GM23338 (cell line): ENCODE measurements around the gene RALGPS1. TPM values are rescaled to one million over a fixed set of nuclear protein-coding genes. Genes with fewer than 3 reads are reported as not detected.

Experiments
- ATAC-seq: fragments of 200-7000 bp; cut with Tn5 transposase; 3 replicates; pipeline ENCODE4 v1.9.1; 2020
- DNase-seq: peaks from one replicate; pipeline ENCODE4 v3.0.0-alpha.2; 2015; ENCODE audit warnings: low spot score
- H2AFZ ChIP-seq: fragments of 200-600 bp; sonication (generic); 2 replicates; pipeline ENCODE4 v1.8.0; 2016; ENCODE audit warnings: antibody characterized with exemption, mild to moderate bottlenecking, moderate library complexity
- H3F3A ChIP-seq: fragments of 200-600 bp; sonication (generic); replicated peaks from 2 replicates; pipeline ENCODE4 v1.8.0; 2017; ENCODE audit warnings: antibody characterized with exemption, mixed run types, low read depth
- H3K27ac ChIP-seq: fragments of 200-600 bp; sonication (generic); 2 replicates; pipeline ENCODE4 v1.6.1; 2016; ENCODE audit warnings: low read depth
- H3K27me3 ChIP-seq: fragments of 200-600 bp; sonication (generic); 2 replicates; pipeline ENCODE4 v1.8.0; 2016; ENCODE audit warnings: mild to moderate bottlenecking, mixed run types, moderate library complexity; ENCODE audit not compliant: insufficient read depth
- H3K36me3 ChIP-seq: fragments of 200-600 bp; sonication (generic); 2 replicates; pipeline ENCODE4 v1.8.0; 2016; ENCODE audit warnings: mild to moderate bottlenecking; ENCODE audit not compliant: insufficient read depth
- H3K4me1 ChIP-seq: fragments of 200-600 bp; sonication (generic); 2 replicates; pipeline ENCODE4 v1.8.0; 2016; ENCODE audit warnings: mild to moderate bottlenecking, moderate library complexity; ENCODE audit not compliant: insufficient read depth
- H3K4me2 ChIP-seq: fragments of 200-600 bp; sonication (generic); 2 replicates; pipeline ENCODE4 v1.7.1; 2017; ENCODE audit warnings: mixed run types
- H3K4me3 ChIP-seq: fragments of 200-600 bp; sonication (generic); 2 replicates; pipeline ENCODE4 v1.6.1; 2016; ENCODE audit warnings: mixed run types
- H3K79me2 ChIP-seq: fragments of 200-600 bp; sonication (generic); replicated peaks from 2 replicates; pipeline ENCODE4 v1.8.0; 2017; ENCODE audit warnings: mild to moderate bottlenecking; ENCODE audit not compliant: insufficient read depth
- H3K9me2 ChIP-seq: fragments of 200-600 bp; sonication (generic); 2 replicates; pipeline ENCODE4 v1.8.0; 2017; ENCODE audit not compliant: insufficient read depth
- H4K20me1 ChIP-seq: fragments of 200-600 bp; sonication (generic); replicated peaks from 2 replicates; pipeline ENCODE4 v1.8.0; 2017; ENCODE audit warnings: mild to moderate bottlenecking; ENCODE audit not compliant: insufficient read depth
- H3K27ac Mint-ChIP-seq: 2 replicates; pipeline ENCODE4 v1.8.0; 2020; ENCODE audit warnings: inconsistent platforms, mild to moderate bottlenecking, moderate library complexity, mixed read lengths
- H3K27me3 Mint-ChIP-seq: 3 replicates; pipeline ENCODE4 v1.8.0; 2022; ENCODE audit warnings: low read depth, mild to moderate bottlenecking, moderate library complexity, mixed read lengths, inconsistent platforms; ENCODE audit not compliant: insufficient read depth, poor library complexity
- H3K36me3 Mint-ChIP-seq: 3 replicates; pipeline ENCODE4 v1.8.0; 2021; ENCODE audit warnings: low read depth, mild to moderate bottlenecking, inconsistent platforms, moderate library complexity, mixed read lengths
- H3K4me1 Mint-ChIP-seq: 3 replicates; pipeline ENCODE4 v1.8.0; 2020; ENCODE audit warnings: mild to moderate bottlenecking, inconsistent platforms, mixed read lengths
- H3K4me3 Mint-ChIP-seq: 3 replicates; pipeline ENCODE4 v1.8.0; 2021; ENCODE audit warnings: moderate library complexity, mild to moderate bottlenecking, inconsistent platforms, mixed read lengths
- H3K9me3 Mint-ChIP-seq: 3 replicates; pipeline ENCODE4 v1.8.0; 2020; ENCODE audit warnings: moderate library complexity, mild to moderate bottlenecking, inconsistent platforms, mixed read lengths
- CTCF ChIP-seq, 2 experiments: fragments of 200-600 bp in 1 of 2; sonication (generic) in 1 of 2; conservative IDR thresholded peaks; 2 replicates each; pipeline versions ENCODE4 v1.5.1 to v1.6.1; 2016 to 2017; ENCODE audit warnings: antibody characterized with exemption in 2 of 2, low read depth in 2 of 2, mild to moderate bottlenecking in 2 of 2, moderate library complexity in 1 of 2
- EZH2 ChIP-seq: fragments of 200-600 bp; sonication (generic); IDR thresholded peaks from one replicate; pipeline ENCODE4 v1.8.0; 2017; ENCODE audit warnings: antibody characterized with exemption, mild to moderate bottlenecking, low read depth; ENCODE audit not compliant: unreplicated experiment
- EZH2phosphoT487 ChIP-seq: fragments of 200-600 bp; sonication (generic); IDR thresholded peaks from one replicate; pipeline ENCODE4 v1.8.1; 2018; ENCODE audit warnings: antibody characterized with exemption; ENCODE audit not compliant: unreplicated experiment
- JUNB ChIP-seq: IDR thresholded peaks from one replicate; pipeline ENCODE4 v1.6.1; 2016; ENCODE audit warnings: antibody characterized with exemption; ENCODE audit not compliant: unreplicated experiment
- POLR2AphosphoS5 ChIP-seq: IDR thresholded peaks from 2 replicates; pipeline ENCODE4 v1.6.1; 2016; ENCODE audit warnings: antibody characterized with exemption, low read depth
- ZNF114 ChIP-seq: fragments of 250-450 bp; sonication (Bioruptor Pico); IDR thresholded peaks from 2 replicates; pipeline ENCODE4 v1.5.0; 2020; ENCODE audit warnings: mild to moderate bottlenecking, moderate library complexity
- ZNF331 ChIP-seq: fragments of 250-450 bp; sonication (Bioruptor Pico); IDR thresholded peaks from 2 replicates; pipeline ENCODE4 v1.5.0; 2020; ENCODE audit warnings: low read depth, mild to moderate bottlenecking, moderate library complexity
- ZNF462 ChIP-seq: fragments of 250-450 bp; sonication (Bioruptor Pico); IDR thresholded peaks from 2 replicates; pipeline ENCODE4 v1.5.0; 2020; ENCODE audit warnings: mild to moderate bottlenecking, moderate library complexity
- polyA plus RNA-seq: library from polyadenylated mRNA; unstranded; fragments of >200 nt; fragmentation: Nextera tagmentation; extraction: Ambion mirVana; gene quantifications from 2 replicates; pipeline ENCODE4 v1.2.1, GENCODE V29; 2016
- total RNA-seq: library from RNA; depleted of rRNA; stranded (reverse); fragments of >200 nt; shearing (Covaris generic); gene quantifications from 2 replicates; pipeline ENCODE4 v1.2.3, GENCODE V29; 2014

The RALGPS1 gene
- total and polyA plus RNA-seq, 2 experiments from 2014 or later = 18.2 to 57.1 TPM

DNA sequence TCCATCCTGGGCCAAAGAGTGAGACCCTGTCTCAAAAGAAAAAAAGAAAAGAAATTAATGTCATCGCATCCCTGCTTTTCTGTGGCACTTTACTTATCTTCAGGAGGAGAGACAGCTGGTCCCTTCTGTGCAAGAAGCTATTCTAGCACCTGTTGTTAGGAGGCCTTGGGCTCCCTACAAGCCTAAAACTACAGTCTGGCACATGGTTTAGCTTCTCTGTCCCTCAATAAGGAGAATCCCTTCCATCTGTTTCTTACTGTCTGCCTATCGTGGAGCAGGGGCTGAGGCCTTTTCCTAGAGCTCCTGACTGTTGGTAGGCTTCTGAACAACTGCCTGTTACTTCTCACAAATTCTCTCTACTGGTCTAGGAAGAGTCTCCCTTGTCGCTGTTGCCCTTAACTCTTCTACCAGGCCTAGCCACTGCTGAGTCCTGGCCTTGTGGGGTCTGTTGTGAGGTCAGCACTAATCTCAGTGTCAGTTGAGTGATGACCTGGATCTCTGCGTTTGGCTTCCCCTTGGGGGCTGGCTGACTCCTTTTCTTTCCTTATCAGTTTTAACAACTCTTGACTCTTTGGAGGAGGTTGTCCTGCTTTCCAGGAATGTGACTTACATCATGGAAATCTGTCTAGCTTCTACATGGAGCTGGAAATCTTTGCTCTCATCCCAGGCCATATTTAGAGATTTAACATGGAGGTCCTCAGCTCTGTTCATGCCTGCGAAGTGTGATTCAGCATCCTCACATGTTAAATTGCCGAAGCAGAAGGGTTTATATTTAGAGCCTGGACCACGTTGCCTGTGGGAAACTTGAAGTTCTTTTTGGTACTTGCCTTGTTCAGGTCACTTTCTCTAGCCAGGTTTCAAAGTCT is 344.3 kb downstream of the RALGPS1 start:
- no peak overlapping the region for H3K27ac ChIP-seq
- no peaks in the 10 kb centered on the region for H3F3A ChIP-seq
- H3K27ac Mint-ChIP-seq = no peak overlapping the region

DNA sequence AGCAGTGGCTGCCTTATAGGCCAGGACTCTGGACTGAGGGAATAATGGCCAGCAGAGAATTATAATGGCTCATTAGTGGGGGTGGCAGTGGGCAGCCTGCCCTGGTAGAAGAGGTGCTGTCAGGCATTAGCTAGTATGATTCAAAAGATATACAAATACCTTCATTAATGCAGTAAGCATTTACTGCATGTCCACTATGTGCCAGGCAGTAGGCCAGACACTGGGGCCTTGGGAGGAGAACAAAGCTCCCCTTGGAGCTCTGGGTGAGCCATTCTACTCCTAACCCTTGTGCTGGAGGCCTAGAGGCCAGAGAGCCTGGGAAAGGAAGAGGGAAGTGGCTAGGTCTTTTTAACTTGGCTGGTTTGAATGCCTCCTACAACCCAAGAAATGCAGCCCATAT is 348.0 kb downstream of the RALGPS1 start:
- no peak overlapping the region for H3K4me3 Mint-ChIP-seq
- H3K36me3 Mint-ChIP-seq = peaks cover 7% of the 10 kb centered on the region; the same call in 2 of the 3 replicates
- Histone ChIP-seq H3F3A (no peaks in the 10 kb centered on the region), H3K79me2 (no peaks in the 10 kb centered on the region), H4K20me1 (no peaks in the 10 kb centered on the region), H3K4me3 (no peak overlapping the region), H2AFZ (no peak overlapping the region), H3K27ac (no peak overlapping the region), H3K9me2 (no peaks in the 10 kb centered on the region), H3K4me1 (0 out of 2 replicates have a peak, but pooled peaks cover 11% of the 10 kb centered on the region), H3K4me2 (no peak overlapping the region), H3K27me3 (no peaks in the 10 kb centered on the region), H3K36me3 (0 out of 2 replicates have a peak, but pooled peaks cover 3% of the 10 kb centered on the region)
- H3K27ac Mint-ChIP-seq = no peak overlapping the region
- ATAC-seq = no peak
- H3K27me3 Mint-ChIP-seq = peaks cover 4% of the 10 kb centered on the region
- no peaks in the 10 kb centered on the region for H3K9me3 Mint-ChIP-seq
- no peak for DNase-seq
- H3K4me1 Mint-ChIP-seq = peaks cover 26% of the 10 kb centered on the region
- TF ChIP-seq CTCF (conservative IDR thresholded peaks at IDR 0.05; ENCODE audit: low read depth in 2 of 2) (no peak), ZNF462 (CRISPR knock-in tag) (no peak), ZNF114 (CRISPR knock-in tag) (no peak), JUNB (no peak), ZNF331 (CRISPR knock-in tag) (no peak), EZH2phosphoT487 (no peak), POLR2AphosphoS5 (no peak), EZH2 (no peak)

More for the DNA sequence above, 344.3 kb downstream of the RALGPS1 start:
- H3K4me3 ChIP-seq = no peak overlapping the region
- H3K36me3 ChIP-seq = 0 out of 2 replicates have a peak, but pooled peaks cover 3% of the 10 kb centered on the region
- Mint-ChIP-seq H3K4me1 (peaks cover 38% of the 10 kb centered on the region), H3K9me3 (no peaks in the 10 kb centered on the region), H3K36me3 (peaks cover 17% of the 10 kb centered on the region), H3K4me3 (no peak overlapping the region), H3K27me3 (peaks cover 4% of the 10 kb centered on the region)
- no peaks in the 10 kb centered on the region for H3K79me2 ChIP-seq
- H3K4me1 ChIP-seq = peaks cover 21% of the 10 kb centered on the region
- no peaks in the 10 kb centered on the region for H3K27me3 ChIP-seq
- no peak for TF ChIP-seq ZNF331 (CRISPR knock-in tag)
- no peak for TF ChIP-seq EZH2
- ATAC-seq (no peak), DNase-seq (no peak)
- H3K9me2 ChIP-seq = no peaks in the 10 kb centered on the region
- no peak overlapping the region for H3K4me2 ChIP-seq
- no peaks in the 10 kb centered on the region for H4K20me1 ChIP-seq
- no peak overlapping the region for H2AFZ ChIP-seq
